ENCODE data around the gene CLEC20A.

The CLEC20A gene

GRCh38 chr1:178494569-178494971, 2.2 kb downstream of the CLEC20A start:
- no peak for TF ChIP-seq CTCF (conservative IDR thresholded peaks at IDR 0.05; ENCODE audit: low read length)
- DNase-seq (ENCODE audit: low read depth) = no peak
- H3K4me3 ChIP-seq (ENCODE audit: low read length) = no peak overlapping the region

GRCh38 chr1:178493301-178493741, 3.4 kb downstream of the CLEC20A start:
- no peak for DNase-seq (ENCODE audit: low read depth)
- no peak overlapping the region for H3K4me3 ChIP-seq (ENCODE audit: low read length)
- no peak for TF ChIP-seq CTCF (conservative IDR thresholded peaks at IDR 0.05; ENCODE audit: low read length)

GRCh38 chr1:178492341-178492740, 4.4 kb downstream of the CLEC20A start:
- H3K4me3 ChIP-seq (ENCODE audit: low read length) = no peak overlapping the region
- TF ChIP-seq CTCF (conservative IDR thresholded peaks at IDR 0.05; ENCODE audit: low read length) = no peak
- DNase-seq (ENCODE audit: low read depth) = no peak

GRCh38 chr1:178491721-178492120, 5.0 kb downstream of the CLEC20A start:
- no peak for TF ChIP-seq CTCF (conservative IDR thresholded peaks at IDR 0.05; ENCODE audit: low read length)
- no peak for DNase-seq (ENCODE audit: low read depth)
- H3K4me3 ChIP-seq (ENCODE audit: low read length) = no peak overlapping the region

- TF ChIP-seq CTCF (conservative IDR thresholded peaks at IDR 0.05; ENCODE audit: low read length) = no peak
- no peak overlapping the region for H3K4me3 ChIP-seq (ENCODE audit: low read length)
- DNase-seq (ENCODE audit: low read depth) = no peak
Measured at GRCh38 chr1:178490967-178491366, 5.8 kb downstream of the CLEC20A start.

GRCh38 chr1:178490136-178490535, 6.6 kb downstream of the CLEC20A start:
- DNase-seq (ENCODE audit: low read depth) = no peak
- no peak for TF ChIP-seq CTCF (conservative IDR thresholded peaks at IDR 0.05; ENCODE audit: low read length)
- no peak overlapping the region for H3K4me3 ChIP-seq (ENCODE audit: low read length)

GRCh38 chr1:178489399-178489798, 7.4 kb downstream of the CLEC20A start:
- TF ChIP-seq CTCF (conservative IDR thresholded peaks at IDR 0.05; ENCODE audit: low read length) = no peak
- H3K4me3 ChIP-seq (ENCODE audit: low read length) = no peak overlapping the region
- DNase-seq (ENCODE audit: low read depth) = no peak
